Fibroblast of lung (primary cell): ENCODE measurements around the gene XXYLT1. TPM values are rescaled to one million over a fixed set of nuclear protein-coding genes. Genes with fewer than 3 reads are reported as not detected.
A peak's percentile ranks its signal among the peaks of the same experiment; 100 is the strongest.

Experiments
- DNase-seq, 2 donors: peaks; one replicate each; pipeline versions ENCODE4 v3.0.0 to v3.0.0-alpha.2; 2010; ENCODE audit warnings: low read depth in 2 of 2
- H2AFZ ChIP-seq: 2 replicates; pipeline ENCODE4 v1.5.1; 2012; ENCODE audit warnings: low read length, control low read depth, inconsistent platforms
- H3K27ac ChIP-seq: 2 replicates; pipeline ENCODE4 v1.5.1; 2011; ENCODE audit warnings: low read length, control low read depth; ENCODE audit not compliant: insufficient read depth
- H3K27me3 ChIP-seq: 2 replicates; pipeline ENCODE4 v1.5.1; 2011; ENCODE audit warnings: mild to moderate bottlenecking, low read length; ENCODE audit not compliant: control insufficient read depth, insufficient read depth
- H3K36me3 ChIP-seq: 2 replicates; pipeline ENCODE4 v1.5.1; 2011; ENCODE audit warnings: low read length; ENCODE audit not compliant: control insufficient read depth, insufficient read depth
- H3K4me1 ChIP-seq: 2 replicates; pipeline ENCODE4 v1.5.1; 2011; ENCODE audit warnings: low read length; ENCODE audit not compliant: control insufficient read depth, insufficient read depth; ENCODE audit errors: extremely low read depth
- H3K4me2 ChIP-seq: 2 replicates; pipeline ENCODE4 v1.5.1; 2011; ENCODE audit warnings: low read length, control low read depth; ENCODE audit not compliant: insufficient read depth; ENCODE audit errors: extremely low read depth
- H3K4me3 ChIP-seq, 4 experiments: fragments of 200-600 bp in 1 of 4; sonication (generic) in 1 of 4; replicated peaks in 1 of 4; 2 replicates each; pipeline ENCODE4 v1.5.1; 2011 to 2016; ENCODE audit warnings: low read length in 4 of 4, low read depth in 3 of 4, mild to moderate bottlenecking in 3 of 4, control low read depth in 2 of 4, inconsistent platforms in 1 of 4, mixed read lengths in 1 of 4; ENCODE audit not compliant: insufficient read depth in 1 of 4; ENCODE audit errors: control extremely low read depth in 1 of 4
- H3K79me2 ChIP-seq: 2 replicates; pipeline ENCODE4 v1.5.1; 2012; ENCODE audit warnings: mild to moderate bottlenecking, low read length, inconsistent platforms; ENCODE audit not compliant: control insufficient read depth, insufficient read depth
- H3K9ac ChIP-seq: 2 replicates; pipeline ENCODE4 v1.5.1; 2011; ENCODE audit warnings: mild to moderate bottlenecking, low read length, control low read depth; ENCODE audit not compliant: insufficient read depth
- H3K9me3 ChIP-seq: 2 replicates; pipeline ENCODE4 v1.5.1; 2012; ENCODE audit warnings: low read depth, low read length; ENCODE audit not compliant: control insufficient read depth, insufficient read depth
- H4K20me1 ChIP-seq: 2 replicates; pipeline ENCODE4 v1.5.1; 2011; ENCODE audit warnings: low read length; ENCODE audit not compliant: control insufficient read depth, insufficient read depth; ENCODE audit errors: extremely low read depth
- CTCF ChIP-seq, 2 donors: IDR thresholded peaks in 1 of 2; conservative IDR thresholded peaks in 1 of 2; 1 replicate in 1 of 2; 2 replicates in 1 of 2; pipeline ENCODE4 v1.5.1; 2011 to 2012; ENCODE audit warnings: low read length in 2 of 2, control low read depth in 1 of 2, inconsistent platforms in 1 of 2, low read depth in 1 of 2, mild to moderate bottlenecking in 1 of 2
- EZH2 ChIP-seq: IDR thresholded peaks from 2 replicates; pipeline ENCODE4 v1.5.1; 2012; ENCODE audit warnings: low read length, control low read depth, mild to moderate bottlenecking; ENCODE audit errors: missing control alignments
- polyA plus RNA-seq, 2 donors: library from polyadenylated mRNA; depleted of rRNA in 1 of 2; stranded (reverse) in 1 of 2; unstranded in 1 of 2; fragments of >200 nt; gene quantifications; 2 replicates each; pipeline ENCODE4 v1.2.1, GENCODE V29; 2011 to 2012; ENCODE audit warnings: missing spikeins in 1 of 2
- total RNA-seq: library from RNA; depleted of rRNA; stranded (reverse); fragments of >200 nt; gene quantifications from 2 replicates; pipeline ENCODE4 v1.2.1, GENCODE V29; 2014

Gene XXYLT1
- total and polyA plus RNA-seq, 2 donors (not counting 1 experiment from before 2014, with no cell fraction given) = 12.4 to 18.5 TPM

- no peak overlapping the region for H3K9ac ChIP-seq
Observed at GRCh38 chr3:195172896-195173295, 98.1 kb downstream of the XXYLT1 start.

GRCh38 chr3:195172039-195172684, 98.8 kb downstream of the XXYLT1 start:
- H3K4me3 ChIP-seq = no peak overlapping the region
- peak in 1 of 2 donors; percentile 74 for DNase-seq
- H3K4me2 ChIP-seq = no peak overlapping the region
- H3K79me2 ChIP-seq = no peaks in the 10 kb centered on the region
- no peaks in the 10 kb centered on the region for H4K20me1 ChIP-seq
- no peak overlapping the region for H3K27ac ChIP-seq
- H3K4me1 ChIP-seq = peaks cover 8% of the 10 kb centered on the region
- H3K36me3 ChIP-seq = peaks cover 2% of the 10 kb centered on the region
- no peak overlapping the region for H2AFZ ChIP-seq
- no peaks in the 10 kb centered on the region for H3K27me3 ChIP-seq
- no peaks in the 10 kb centered on the region for H3K9me3 ChIP-seq
- no peak overlapping the region for H3K9ac ChIP-seq
- TF ChIP-seq EZH2 = no peak
- TF ChIP-seq CTCF (conservative IDR thresholded peaks at IDR 0.05 in 1 of 2, IDR thresholded peaks at IDR 0.05 in 1 of 2; ENCODE audit: low read depth in 1 of 2, low read length in 2 of 2) = no peak

More at GRCh38 chr3:195172896-195173295, 98.1 kb downstream of the XXYLT1 start:
- H3K4me2 ChIP-seq = no peak overlapping the region
- H3K9me3 ChIP-seq = no peaks in the 10 kb centered on the region
- H2AFZ ChIP-seq = no peak overlapping the region
- H3K4me1 ChIP-seq = peaks cover 8% of the 10 kb centered on the region
- no peaks in the 10 kb centered on the region for H3K79me2 ChIP-seq
- H3K27ac ChIP-seq = no peak overlapping the region
- no peak for DNase-seq
- no peak for TF ChIP-seq EZH2
- TF ChIP-seq CTCF (conservative IDR thresholded peaks at IDR 0.05 in 1 of 2, IDR thresholded peaks at IDR 0.05 in 1 of 2; ENCODE audit: low read depth in 1 of 2, low read length in 2 of 2) = no peak
- H3K36me3 ChIP-seq = peaks cover 2% of the 10 kb centered on the region
- no peaks in the 10 kb centered on the region for H4K20me1 ChIP-seq
- no peak overlapping the region for H3K4me3 ChIP-seq
- H3K27me3 ChIP-seq = no peaks in the 10 kb centered on the region

GRCh38 chr3:195171093-195171873, 99.7 kb downstream of the XXYLT1 start:
- peaks cover 8% of the 10 kb centered on the region for H3K4me1 ChIP-seq
- TF ChIP-seq EZH2 (no peak), CTCF (conservative IDR thresholded peaks at IDR 0.05 in 1 of 2, IDR thresholded peaks at IDR 0.05 in 1 of 2; ENCODE audit: low read depth in 1 of 2, low read length in 2 of 2) (no peak)
- no peaks in the 10 kb centered on the region for H3K79me2 ChIP-seq
- no peak overlapping the region for H3K4me3 ChIP-seq
- DNase-seq = no peak
- no peaks in the 10 kb centered on the region for H3K27me3 ChIP-seq
- no peak overlapping the region for H3K4me2 ChIP-seq
- H3K9me3 ChIP-seq = no peaks in the 10 kb centered on the region
- H3K9ac ChIP-seq = no peak overlapping the region
- peaks cover 2% of the 10 kb centered on the region for H3K36me3 ChIP-seq
- H3K27ac ChIP-seq = peak overlapping the region; percentile 15
- no peaks in the 10 kb centered on the region for H4K20me1 ChIP-seq
- no peak overlapping the region for H2AFZ ChIP-seq
